ENCODE measurements around the gene AQP7. TPM values are rescaled to one million over a fixed set of nuclear protein-coding genes. Genes with fewer than 3 reads are reported as not detected.
"Not testable (repeated sequence)": the region's sequence is repeated elsewhere in the genome, so short reads cannot be mapped to it uniquely, and the experiment has no call there.

The AQP7 gene
- 100 to 1,000 TPM in 1 of 3 donors, 10 to 100 TPM in 2; 29.3 to 193 (median 38.3) TPM for total RNA-seq

DNA sequence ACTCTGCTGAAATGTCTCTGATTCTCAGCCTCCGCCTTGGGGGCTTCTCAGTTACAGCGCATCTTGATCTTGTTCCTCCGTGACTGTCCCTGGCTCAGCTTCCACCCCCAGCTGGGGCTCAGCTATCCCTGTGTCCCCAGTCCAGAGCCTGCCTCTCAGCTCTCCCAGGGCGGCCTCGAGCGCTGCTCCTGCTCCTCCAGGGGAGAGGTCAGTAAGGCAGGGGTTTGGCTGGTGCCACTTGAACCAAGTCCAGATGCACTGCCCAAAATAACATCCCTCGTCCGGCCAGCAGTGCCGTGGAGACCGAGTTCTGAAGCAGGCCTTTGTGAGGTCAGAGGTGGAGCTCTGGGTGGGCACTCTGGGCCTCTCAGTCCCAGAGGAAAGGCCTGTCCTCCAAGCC lies at the start of gene AQP7:
AQP7 (minus strand) TSS at position 198 of the 400 bp plus-strand sequence. CDS start 1,306 bp downstream, outside the sequence.
- Histone ChIP-seq H3K27ac (peak within 1 kb of the TSS in 1 of 2 donors; percentile 82), H3K4me3 (peak within 1 kb of the TSS in 2 of 3 donors; percentile 15 to 50)
- H3K9me3 ChIP-seq; H3K4me1 ChIP-seq; DNase-seq (ENCODE audit: low spot score in 2 of 2); H3K36me3 ChIP-seq; intact Hi-C loops (cut with DNase I; ENCODE audit: low total_unique reads); H3K27me3 ChIP-seq: not testable (repeated sequence)

DNA sequence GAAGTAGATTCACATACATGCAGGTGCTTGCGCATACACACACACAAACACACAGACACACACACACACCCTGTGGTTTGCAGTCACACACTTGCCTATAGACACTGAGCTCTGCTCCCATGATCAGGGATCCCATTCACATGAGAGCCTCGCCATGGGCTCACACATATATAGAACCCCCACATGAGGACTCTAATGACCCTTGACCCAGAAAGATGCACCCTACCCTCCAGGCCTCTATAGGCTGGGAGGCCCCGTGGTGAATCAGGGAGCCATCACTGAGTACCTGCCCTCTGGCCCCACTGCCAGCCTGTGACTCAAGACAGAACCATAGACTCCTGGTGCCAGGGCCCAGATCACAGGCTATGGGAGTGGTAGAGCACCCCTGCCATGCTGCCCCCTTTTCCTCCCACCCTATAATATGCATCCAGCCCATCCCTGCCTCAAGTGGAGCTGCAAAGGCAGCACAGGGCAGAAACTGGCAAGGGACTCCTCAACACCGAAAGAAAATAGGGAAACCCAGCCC lies 48.3 kb upstream of the AQP7 start:
- TF ChIP-seq, protein P1, sequence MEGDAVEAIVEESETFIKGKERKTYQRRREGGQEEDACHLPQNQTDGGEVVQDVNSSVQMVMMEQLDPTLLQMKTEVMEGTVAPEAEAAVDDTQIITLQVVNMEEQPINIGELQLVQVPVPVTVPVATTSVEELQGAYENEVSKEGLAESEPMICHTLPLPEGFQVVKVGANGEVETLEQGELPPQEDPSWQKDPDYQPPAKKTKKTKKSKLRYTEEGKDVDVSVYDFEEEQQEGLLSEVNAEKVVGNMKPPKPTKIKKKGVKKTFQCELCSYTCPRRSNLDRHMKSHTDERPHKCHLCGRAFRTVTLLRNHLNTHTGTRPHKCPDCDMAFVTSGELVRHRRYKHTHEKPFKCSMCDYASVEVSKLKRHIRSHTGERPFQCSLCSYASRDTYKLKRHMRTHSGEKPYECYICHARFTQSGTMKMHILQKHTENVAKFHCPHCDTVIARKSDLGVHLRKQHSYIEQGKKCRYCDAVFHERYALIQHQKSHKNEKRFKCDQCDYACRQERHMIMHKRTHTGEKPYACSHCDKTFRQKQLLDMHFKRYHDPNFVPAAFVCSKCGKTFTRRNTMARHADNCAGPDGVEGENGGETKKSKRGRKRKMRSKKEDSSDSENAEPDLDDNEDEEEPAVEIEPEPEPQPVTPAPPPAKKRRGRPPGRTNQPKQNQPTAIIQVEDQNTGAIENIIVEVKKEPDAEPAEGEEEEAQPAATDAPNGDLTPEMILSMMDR (IDR thresholded peaks at IDR 0.05): no peak
- TF ChIP-seq POLR2AphosphoS5 (IDR thresholded peaks at IDR 0.05) (no peak), POLR2A (IDR thresholded peaks at IDR 0.05) (no peak)
- Histone ChIP-seq H3K36me3 (no peaks in the 10 kb centered on the region), H3K27me3 (no peaks in the 10 kb centered on the region), H3K4me1 (peaks cover 5 to 7% of the 10 kb centered on the region in 2 donors), H3K4me3 (no peak overlapping the region), H3K9me3 (no peaks in the 10 kb centered on the region), H3K27ac (no peak overlapping the region)
- DNase-seq (ENCODE audit: low spot score in 2 of 2): no peak
- intact Hi-C loops (cut with DNase I; ENCODE audit: low total_unique reads): no loop called here

DNA sequence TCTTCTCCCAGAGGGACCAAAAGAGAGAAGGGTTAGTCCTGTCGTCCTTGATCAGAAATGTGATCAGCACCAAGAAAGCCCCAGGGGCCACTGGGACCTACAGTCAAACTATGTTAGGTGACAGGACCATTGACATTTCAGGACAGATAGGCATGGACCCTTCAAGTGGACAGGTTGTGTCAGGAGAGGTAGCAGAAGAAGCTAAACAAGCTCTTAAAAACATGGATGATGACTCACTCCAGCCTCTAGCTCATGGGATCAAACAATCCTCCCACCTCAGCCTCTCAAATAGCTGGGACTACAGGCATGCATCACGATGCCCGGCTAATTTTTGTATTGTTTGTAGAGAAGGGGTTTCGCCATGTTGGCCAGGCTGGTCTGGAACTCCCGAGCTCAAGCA lies 47.3 kb upstream of the AQP7 start:
- Histone ChIP-seq H3K4me1 (peaks cover 5 to 13% of the 10 kb centered on the region in 2 donors), H3K36me3 (no peaks in the 10 kb centered on the region), H3K4me3 (no peak overlapping the region), H3K27me3 (no peaks in the 10 kb centered on the region), H3K27ac (no peak overlapping the region), H3K9me3 (no peaks in the 10 kb centered on the region)
- no peak for DNase-seq (ENCODE audit: low spot score in 2 of 2)
- intact Hi-C loops (cut with DNase I; ENCODE audit: low total_unique reads): no loop called here
- TF ChIP-seq POLR2A (IDR thresholded peaks at IDR 0.05) (no peak), POLR2AphosphoS5 (IDR thresholded peaks at IDR 0.05) (no peak)
- TF ChIP-seq, protein P1 (IDR thresholded peaks at IDR 0.05): no peak

DNA sequence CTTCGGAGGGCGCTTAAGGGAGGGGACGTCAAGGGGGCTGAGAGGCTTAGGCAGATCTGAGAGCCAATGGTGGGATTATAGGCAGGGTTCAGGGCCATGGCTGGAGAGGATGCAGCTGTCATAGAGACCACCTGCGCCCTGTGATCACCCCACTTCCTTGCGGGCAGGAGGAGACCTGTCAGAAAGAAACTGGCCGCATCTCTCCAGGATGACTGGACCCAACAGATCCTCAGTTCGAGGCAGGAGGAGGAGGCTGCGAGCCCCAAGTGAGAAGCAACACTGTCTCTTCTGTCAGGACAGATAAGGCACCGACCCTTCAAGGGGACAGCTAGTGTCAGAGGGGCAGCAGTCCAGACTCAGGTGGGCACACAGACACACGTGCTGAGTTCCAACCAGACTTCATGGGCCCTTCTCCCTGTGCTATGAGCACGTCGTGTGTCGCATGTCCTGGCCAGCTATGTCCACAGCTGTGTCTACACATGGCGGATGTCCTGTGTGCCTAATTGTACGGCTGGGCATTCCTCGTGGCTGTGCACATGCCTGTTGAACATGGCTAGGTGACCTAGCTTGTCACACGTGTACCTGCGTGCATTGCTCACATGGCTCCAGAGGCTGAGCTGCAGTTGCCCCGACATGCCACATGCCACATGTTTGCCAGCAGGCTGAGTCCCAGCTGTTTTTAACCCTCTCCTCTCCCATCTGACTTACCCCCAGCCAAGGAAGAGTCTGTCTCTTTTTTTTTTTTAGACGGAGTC lies 45.6 kb upstream of the AQP7 start:
- DNase-seq (ENCODE audit: low spot score in 2 of 2): no peak
- H3K36me3 ChIP-seq: no peaks in the 10 kb centered on the region
- H3K4me3 ChIP-seq: peak overlapping the region; percentile 39 to 79 (median 56)
- no peaks in the 10 kb centered on the region for H3K27me3 ChIP-seq
- intact Hi-C loops (cut with DNase I; ENCODE audit: low total_unique reads): no loop called here
- TF ChIP-seq, protein P1 (IDR thresholded peaks at IDR 0.05): no peak
- no peak for TF ChIP-seq POLR2AphosphoS5 (IDR thresholded peaks at IDR 0.05)
- TF ChIP-seq POLR2A (IDR thresholded peaks at IDR 0.05): no peak
- H3K9me3 ChIP-seq: no peaks in the 10 kb centered on the region
- peak overlapping the region; percentile 71 to 78 for H3K27ac ChIP-seq
- peaks cover 5 to 13% of the 10 kb centered on the region in 2 donors for H3K4me1 ChIP-seq

DNA sequence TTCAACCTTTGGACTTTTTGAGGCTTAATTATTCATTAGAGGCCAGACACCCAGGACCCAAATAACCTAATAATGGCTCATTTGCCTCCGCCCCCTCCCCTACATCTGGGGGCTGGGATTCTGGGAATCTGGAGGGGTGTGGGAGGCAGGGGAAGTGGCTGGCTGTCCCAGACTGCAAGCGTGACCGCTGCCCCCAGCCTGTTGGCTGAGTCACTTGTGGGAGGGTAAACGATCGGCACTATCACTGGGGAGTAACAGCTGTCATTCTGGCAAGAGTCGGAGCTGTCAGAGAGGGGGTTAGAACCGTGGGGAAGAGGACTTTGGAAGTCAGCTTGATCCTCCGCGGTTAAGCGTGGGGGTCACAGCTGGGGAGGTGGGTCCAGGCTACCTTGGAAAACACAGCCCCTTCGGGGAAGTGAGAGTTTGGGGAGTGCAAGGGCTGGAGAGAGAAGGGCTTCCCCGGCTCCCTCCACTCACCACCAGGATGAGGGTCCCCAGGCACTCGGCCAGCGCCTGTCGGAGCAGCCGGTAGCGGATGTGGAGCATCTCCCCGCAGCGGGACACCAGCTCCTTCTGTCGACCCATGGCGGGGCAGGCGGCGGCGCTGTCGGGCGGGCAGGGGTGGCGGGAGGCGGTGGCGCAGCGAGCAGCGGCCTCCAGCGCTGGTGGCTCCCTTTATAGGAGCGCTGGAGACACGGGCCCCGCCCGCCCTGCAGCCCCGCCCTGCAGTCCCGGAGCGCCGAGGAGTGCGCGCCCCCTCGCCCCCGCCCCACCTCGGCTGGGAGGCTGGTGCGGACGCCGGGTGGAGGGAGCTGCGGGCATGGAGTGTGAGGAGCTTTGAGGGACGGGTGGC lies 44.8 kb upstream of the AQP7 start, which contains the start of gene AQP3:
AQP3 (minus strand) TSS at position 648 of the 853 bp plus-strand sequence; CDS start at position 585, 63 bp downstream.
- TF ChIP-seq, protein P1 (IDR thresholded peaks at IDR 0.05): peak in 1 of 3 donors; percentile 28
- TF ChIP-seq POLR2A (IDR thresholded peaks at IDR 0.05): no peak
- no peaks in the 10 kb centered on the region for H3K36me3 ChIP-seq
- peaks cover 5 to 13% of the 10 kb centered on the region in 2 donors for H3K4me1 ChIP-seq
- no peaks in the 10 kb centered on the region for H3K9me3 ChIP-seq
- intact Hi-C loops (cut with DNase I; ENCODE audit: low total_unique reads): no loop called here
- peak within 1 kb of the TSS; percentile 39 to 79 (median 56) for H3K4me3 ChIP-seq
- H3K27me3 ChIP-seq: no peaks in the 10 kb centered on the region
- H3K27ac ChIP-seq: peak within 1 kb of the TSS; percentile 71 to 78
- DNase-seq (ENCODE audit: low spot score in 2 of 2): peak; percentile 53 to 74
